Thyroid gland (tissue), 4 donors: ENCODE results near the gene KIF21A. TPM values are rescaled to one million over a fixed set of nuclear protein-coding genes. Genes with fewer than 3 reads are reported as not detected.

Experiments
- DNase-seq, 2 donors: peaks; one replicate each; pipeline ENCODE4 v3.0.0-alpha.2; 2019
- H3K27ac ChIP-seq, 3 donors: fragments of 200-600 bp; sonication (generic); 1 replicate in 2 of 3; 2 replicates in 1 of 3; pipeline ENCODE4 v1.5.1; 2016 to 2019; ENCODE audit warnings: mild to moderate bottlenecking in 1 of 3, moderate library complexity in 1 of 3
- H3K27me3 ChIP-seq: fragments of 200-600 bp; sonication (generic); one replicate; pipeline ENCODE4 v1.5.1; 2019
- H3K36me3 ChIP-seq, 2 donors: fragments of 200-600 bp; sonication (generic); one replicate each; pipeline ENCODE4 v1.5.1; 2016 to 2019
- H3K4me1 ChIP-seq, 2 donors: fragments of 200-600 bp; sonication (generic); one replicate each; pipeline ENCODE4 v1.5.1; 2017 to 2019
- H3K4me3 ChIP-seq, 3 donors: fragments of 200-600 bp; sonication (generic); replicated peaks in 1 of 3; 1 replicate in 2 of 3; 2 replicates in 1 of 3; pipeline ENCODE4 v1.5.1; 2016; ENCODE audit warnings: mild to moderate bottlenecking in 1 of 3
- H3K9me3 ChIP-seq: fragments of 200-600 bp; sonication (generic); one replicate; pipeline ENCODE4 v1.5.1; 2017
- CTCF ChIP-seq, 6 experiments: fragments of 200-600 bp in 3 of 6; fragments of 450-650 bp in 3 of 6; sonication (generic) in 3 of 6; IDR thresholded peaks; one replicate each; pipeline ENCODE4 v1.5.1; 2016 to 2019; ENCODE audit warnings: antibody characterized with exemption in 6 of 6, mild to moderate bottlenecking in 2 of 6, inconsistent platforms in 1 of 6, moderate library complexity in 1 of 6
- POLR2A ChIP-seq, 2 donors: fragments of 450-650 bp; IDR thresholded peaks; one replicate each; pipeline ENCODE4 v1.6.1; 2017; ENCODE audit warnings: antibody characterized with exemption in 2 of 2, mild to moderate bottlenecking in 2 of 2, moderate library complexity in 1 of 2
- WGBS, 2 donors: methylation state at CpG; one replicate each; pipeline ENCODE4 v1.1.5; 2017; 5-methylcytosine and 5-hydroxymethylcytosine counted together
- intact Hi-C: fragments of 100-400 bp; cut with DNase I; formaldehyde crosslinking; loops from one replicate; pipeline ENCODE4 v1.15.1; 2023
- total RNA-seq, 4 donors: library from RNA; depleted of rRNA; stranded (reverse); fragments of >200 nt; gene quantifications; one replicate each; pipeline ENCODE4 v1.2.3, GENCODE V29; 2016

The KIF21A gene
- total RNA-seq, 4 donors from 2014 or later: 17.5 to 149 (median 33.1) TPM

- no peaks in the 10 kb centered on the region for H3K27me3 ChIP-seq
- no peak for DNase-seq
- no peaks in the 10 kb centered on the region for H3K36me3 ChIP-seq
- H3K4me1 ChIP-seq: no peaks in the 10 kb centered on the region
- no peak overlapping the region for H3K27ac ChIP-seq
- intact Hi-C loops: no loop called here
- no peaks in the 10 kb centered on the region for H3K9me3 ChIP-seq
- 96% methylated on average over 8 of the region's 8 CpGs for WGBS, 2 donors
- peak in 4 of 6 experiments; percentile 16 to 40 (median 24) for TF ChIP-seq CTCF (IDR thresholded peaks at IDR 0.05)
- no peak for TF ChIP-seq POLR2A (IDR thresholded peaks at IDR 0.05)
- no peak overlapping the region for H3K4me3 ChIP-seq
Observed at GRCh38 chr12:39365364-39366001, 77.4 kb downstream of the KIF21A start.

GRCh38 chr12:39364196-39364595, 78.7 kb downstream of the KIF21A start:
- no peaks in the 10 kb centered on the region for H3K27me3 ChIP-seq
- no peaks in the 10 kb centered on the region for H3K36me3 ChIP-seq
- 94% methylated on average over 2 of the region's 2 CpGs for WGBS, 2 donors
- no peak for DNase-seq
- H3K27ac ChIP-seq: no peak overlapping the region
- no peaks in the 10 kb centered on the region for H3K9me3 ChIP-seq
- H3K4me1 ChIP-seq: no peaks in the 10 kb centered on the region
- intact Hi-C loops: no loop called here
- H3K4me3 ChIP-seq: no peak overlapping the region
- TF ChIP-seq CTCF (IDR thresholded peaks at IDR 0.05): no peak
- no peak for TF ChIP-seq POLR2A (IDR thresholded peaks at IDR 0.05)

- no peak for TF ChIP-seq POLR2A (IDR thresholded peaks at IDR 0.05)
- no peak for TF ChIP-seq CTCF (IDR thresholded peaks at IDR 0.05)
- no peaks in the 10 kb centered on the region for H3K36me3 ChIP-seq
- H3K9me3 ChIP-seq: no peaks in the 10 kb centered on the region
- intact Hi-C loops: no loop called here
- H3K4me3 ChIP-seq: no peak overlapping the region
- 95 to 97% methylated on average over 2 of the region's 2 CpGs for WGBS, 2 donors
- no peaks in the 10 kb centered on the region for H3K4me1 ChIP-seq
- H3K27ac ChIP-seq: no peak overlapping the region
- DNase-seq: no peak
- H3K27me3 ChIP-seq: no peaks in the 10 kb centered on the region
Observed at GRCh38 chr12:39359645-39360044, 83.3 kb downstream of the KIF21A start.

- Histone ChIP-seq H3K4me3 (no peak overlapping the region), H3K27me3 (no peaks in the 10 kb centered on the region), H3K36me3 (no peaks in the 10 kb centered on the region), H3K4me1 (no peaks in the 10 kb centered on the region), H3K9me3 (no peaks in the 10 kb centered on the region), H3K27ac (no peak overlapping the region)
- intact Hi-C loops: no loop called here
- 94 to 95% methylated on average over 3 of the region's 3 CpGs for WGBS, 2 donors
- no peak for DNase-seq
- no peak for TF ChIP-seq POLR2A (IDR thresholded peaks at IDR 0.05)
- TF ChIP-seq CTCF (IDR thresholded peaks at IDR 0.05): no peak
Observed at GRCh38 chr12:39357041-39357440, 85.9 kb downstream of the KIF21A start.

- no peak overlapping the region for H3K27ac ChIP-seq
- DNase-seq: no peak
- no peaks in the 10 kb centered on the region for H3K36me3 ChIP-seq
- H3K4me3 ChIP-seq: no peak overlapping the region
- intact Hi-C loops: no loop called here
- H3K9me3 ChIP-seq: no peaks in the 10 kb centered on the region
- no peaks in the 10 kb centered on the region for H3K27me3 ChIP-seq
- H3K4me1 ChIP-seq: no peaks in the 10 kb centered on the region
- TF ChIP-seq CTCF (IDR thresholded peaks at IDR 0.05) (no peak), POLR2A (IDR thresholded peaks at IDR 0.05) (no peak)
- WGBS, 2 donors: 93 to 94% methylated on average over 3 of the region's 3 CpGs
Observed at GRCh38 chr12:39355841-39356240, 87.1 kb downstream of the KIF21A start.
